Measurements from ENCODE around the gene SUDS3.

Gene SUDS3

DNA sequence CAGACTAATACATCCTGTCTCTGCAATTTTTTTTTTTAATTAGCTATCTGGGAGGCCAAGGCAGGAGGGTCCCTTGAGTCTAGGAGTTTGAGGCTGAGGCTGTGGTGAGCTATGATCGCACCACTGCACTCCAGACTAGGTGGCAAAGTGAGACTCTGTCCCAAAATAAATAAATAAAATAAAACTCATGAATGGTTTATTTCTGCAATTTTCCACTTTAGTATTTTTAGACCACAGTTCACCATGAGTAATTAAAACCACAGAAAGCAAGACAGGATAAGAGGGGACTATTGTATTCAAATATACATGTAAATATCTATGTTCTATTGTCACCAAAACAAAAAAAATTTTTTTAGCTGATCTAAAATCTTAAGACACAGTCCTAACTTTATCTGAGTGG is 21.5 kb upstream of the SUDS3 start:
- no peak overlapping the region for H3K4me3 ChIP-seq (ENCODE audit: low read depth, low read length)
- ChIA-PET CTCF (interaction anchor here (1.3 to 5.3 kb wide), 4 partner anchors 17 to 173 kb away, joined by 3 to 31 read pairs (median 10); partner anchors contain the start of gene SUDS3), POLR2A (interaction anchor here (0.6 kb wide), 1 partner anchor 134 kb away, joined by 4 read pairs; no protein-coding TSS in a partner anchor)
- DNase-seq (ENCODE audit: low read depth, low spot score), result no peak
- TF ChIP-seq, protein P1, sequence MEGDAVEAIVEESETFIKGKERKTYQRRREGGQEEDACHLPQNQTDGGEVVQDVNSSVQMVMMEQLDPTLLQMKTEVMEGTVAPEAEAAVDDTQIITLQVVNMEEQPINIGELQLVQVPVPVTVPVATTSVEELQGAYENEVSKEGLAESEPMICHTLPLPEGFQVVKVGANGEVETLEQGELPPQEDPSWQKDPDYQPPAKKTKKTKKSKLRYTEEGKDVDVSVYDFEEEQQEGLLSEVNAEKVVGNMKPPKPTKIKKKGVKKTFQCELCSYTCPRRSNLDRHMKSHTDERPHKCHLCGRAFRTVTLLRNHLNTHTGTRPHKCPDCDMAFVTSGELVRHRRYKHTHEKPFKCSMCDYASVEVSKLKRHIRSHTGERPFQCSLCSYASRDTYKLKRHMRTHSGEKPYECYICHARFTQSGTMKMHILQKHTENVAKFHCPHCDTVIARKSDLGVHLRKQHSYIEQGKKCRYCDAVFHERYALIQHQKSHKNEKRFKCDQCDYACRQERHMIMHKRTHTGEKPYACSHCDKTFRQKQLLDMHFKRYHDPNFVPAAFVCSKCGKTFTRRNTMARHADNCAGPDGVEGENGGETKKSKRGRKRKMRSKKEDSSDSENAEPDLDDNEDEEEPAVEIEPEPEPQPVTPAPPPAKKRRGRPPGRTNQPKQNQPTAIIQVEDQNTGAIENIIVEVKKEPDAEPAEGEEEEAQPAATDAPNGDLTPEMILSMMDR (IDR thresholded peaks at IDR 0.05; ENCODE audit: insufficient read depth, low read length, missing control alignments), result no peak

DNA sequence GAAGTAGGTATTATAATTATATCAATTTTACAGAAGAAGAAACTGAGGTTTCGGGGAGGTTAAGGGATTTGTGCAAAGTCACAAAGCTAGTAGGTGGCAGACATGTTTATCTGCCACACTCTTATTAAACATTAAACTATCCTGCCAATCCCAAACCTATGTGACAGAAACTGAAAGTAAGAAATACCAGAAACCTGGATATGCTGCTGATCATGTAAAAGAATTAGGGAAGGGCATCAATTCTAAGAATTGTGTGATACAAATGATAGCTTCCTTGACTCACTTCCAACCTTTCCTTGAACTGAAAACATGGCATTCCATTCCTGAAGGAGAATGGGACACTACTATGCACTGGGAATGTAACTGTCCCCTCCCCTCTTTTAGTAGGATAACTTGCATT is 20.5 kb upstream of the SUDS3 start:
- ChIA-PET CTCF (interaction anchor here (0.8 to 5.3 kb wide), 6 partner anchors 9 to 174 kb away, joined by 3 to 36 read pairs (median 10); partner anchors contain the start of gene SUDS3), POLR2A (interaction anchor here (0.6 kb wide), 1 partner anchor 48 kb away, joined by 3 read pairs; no protein-coding TSS in a partner anchor)
- TF ChIP-seq, protein P1 (IDR thresholded peaks at IDR 0.05; ENCODE audit: insufficient read depth, low read length, missing control alignments), result no peak

DNA sequence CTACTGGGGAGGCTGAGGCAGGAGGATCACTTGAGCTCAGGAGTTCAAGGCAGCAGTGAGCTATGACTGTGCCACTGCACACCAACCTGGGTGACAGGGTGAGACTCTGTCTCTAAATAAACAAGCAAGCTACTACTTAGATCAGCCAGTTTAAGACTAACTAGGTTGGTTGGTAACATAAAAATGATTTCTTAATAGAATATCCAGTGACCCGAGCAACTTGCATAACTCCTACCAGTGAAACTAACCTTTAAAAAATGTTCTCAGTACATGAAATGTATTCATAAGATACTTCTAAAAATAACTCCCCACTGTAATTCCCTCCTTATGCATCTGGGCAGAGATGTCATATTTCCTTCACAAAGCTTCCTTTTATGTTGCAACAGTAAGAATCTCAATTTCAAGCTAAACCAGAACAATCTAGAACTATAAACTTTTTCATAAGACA is 19.5 kb upstream of the SUDS3 start:
- TF ChIP-seq, protein P1 (IDR thresholded peaks at IDR 0.05; ENCODE audit: insufficient read depth, low read length, missing control alignments), result no peak
- ChIA-PET CTCF (interaction anchor here (1.3 to 5.3 kb wide), 5 partner anchors 9 to 175 kb away, joined by 5 to 36 read pairs (median 11); partner anchors contain the start of gene SUDS3), POLR2A (interaction anchor here (0.6 to 1.3 kb wide), 4 partner anchors 16 to 209 kb away, joined by 3 to 9 read pairs (median 6); partner anchors contain the start of gene TAOK3)
- H3K4me3 ChIP-seq (ENCODE audit: low read depth, low read length), result peak overlapping the region; percentile 19; the same call in 1 of the 2 replicates
- peak; percentile 76 for DNase-seq (ENCODE audit: low read depth, low spot score)

More for the DNA sequence above, 20.5 kb upstream of the SUDS3 start:
- H3K4me3 ChIP-seq (ENCODE audit: low read depth, low read length), result no peak overlapping the region
- DNase-seq (ENCODE audit: low read depth, low spot score), result no peak

DNA sequence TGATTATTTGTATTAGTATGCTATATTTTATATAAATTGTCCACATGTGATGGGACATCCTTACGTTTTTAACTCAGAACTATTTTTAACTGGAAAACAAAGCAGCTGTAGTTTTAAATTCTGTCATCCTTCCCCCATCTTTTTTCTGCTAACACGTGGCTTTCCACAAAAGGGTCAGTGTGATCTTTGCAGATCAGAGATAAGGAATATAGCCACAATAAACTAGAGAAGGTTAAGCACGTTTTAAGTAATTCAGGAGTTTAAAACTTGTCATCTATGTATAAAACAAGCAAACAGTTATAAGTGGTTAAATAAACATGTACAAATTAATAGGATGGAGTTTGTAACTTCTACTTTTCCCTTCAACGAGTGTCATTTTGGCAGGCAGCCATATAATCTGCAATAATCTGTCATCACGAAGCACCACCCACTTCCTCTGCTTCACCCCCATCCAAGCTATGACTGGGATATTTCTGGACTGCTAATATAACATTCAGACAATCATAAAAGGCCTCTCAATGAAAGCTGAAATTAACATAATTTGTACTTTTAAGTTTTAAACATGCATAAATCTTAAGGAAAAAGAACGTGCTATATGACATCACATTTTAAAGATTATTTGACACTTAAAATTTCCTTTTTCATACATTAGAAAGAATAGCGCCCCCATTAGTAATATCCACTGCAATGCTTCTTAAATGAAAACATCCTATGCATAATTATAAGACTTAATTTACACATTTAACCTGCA is 18.9 kb upstream of the SUDS3 start:
- TF ChIP-seq, protein P1 (IDR thresholded peaks at IDR 0.05; ENCODE audit: insufficient read depth, low read length, missing control alignments), result no peak
- CTCF ChIA-PET, result interaction anchor here (1.1 to 5.3 kb wide), 7 partner anchors 9 to 175 kb away, joined by 4 to 36 read pairs (median 6); partner anchors contain the start of gene SUDS3
- POLR2A ChIA-PET, result interaction anchor here (0.6 to 1.3 kb wide), 4 partner anchors 15 to 210 kb away, joined by 3 to 9 read pairs (median 6); partner anchors contain the start of gene TAOK3
- H3K4me3 ChIP-seq (ENCODE audit: low read depth, low read length), result no peak overlapping the region
- no peak for DNase-seq (ENCODE audit: low read depth, low spot score)

DNA sequence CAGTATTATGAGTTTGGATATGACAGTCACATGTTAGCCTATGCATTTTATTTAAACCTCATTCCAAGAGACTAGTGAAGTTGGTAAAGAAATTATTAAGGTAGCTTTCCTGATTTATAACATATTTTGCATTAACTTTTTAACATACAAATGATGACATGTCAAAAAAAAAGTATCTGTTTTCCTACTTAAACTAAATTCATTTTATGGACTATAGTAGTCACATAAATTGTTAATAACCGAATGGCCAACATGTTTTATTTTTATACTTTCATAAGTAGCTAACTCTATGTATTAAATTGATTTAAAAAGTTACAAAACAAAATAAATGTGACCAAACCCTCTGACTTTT is 18.4 kb upstream of the SUDS3 start:
- ChIA-PET POLR2A (interaction anchor here (1.3 kb wide), 1 partner anchor 15 kb away, joined by 8 read pairs; the partner anchor contains the start of gene TAOK3), CTCF (interaction anchor here (1.1 to 5.3 kb wide), 6 partner anchors 11 to 176 kb away, joined by 4 to 36 read pairs (median 8); partner anchors contain the start of gene SUDS3)
- TF ChIP-seq, protein P1 (IDR thresholded peaks at IDR 0.05; ENCODE audit: insufficient read depth, low read length, missing control alignments), result no peak
- no peak for DNase-seq (ENCODE audit: low read depth, low spot score)
- no peak overlapping the region for H3K4me3 ChIP-seq (ENCODE audit: low read depth, low read length)

All from AG04449 (cell line).